ENCODE data around the gene ZNF512.

The ZNF512 gene

GRCh38 chr2:27640722-27641245, 57.9 kb downstream of the ZNF512 start:
- TF ChIP-seq CTCF (IDR thresholded peaks at IDR 0.05; ENCODE audit: low read depth, low read length): no peak
- H3K4me3 ChIP-seq (ENCODE audit: low read depth, low read length): no peak overlapping the region

GRCh38 chr2:27645197-27645596, 62.4 kb downstream of the ZNF512 start:
- H3K4me3 ChIP-seq (ENCODE audit: low read depth, low read length): no peak overlapping the region
- no peak for TF ChIP-seq CTCF (IDR thresholded peaks at IDR 0.05; ENCODE audit: low read depth, low read length)

- H3K4me3 ChIP-seq (ENCODE audit: low read depth, low read length): no peak overlapping the region
- TF ChIP-seq CTCF (IDR thresholded peaks at IDR 0.05; ENCODE audit: low read depth, low read length): no peak
These were observed 64.4 kb downstream of the ZNF512 start for GRCh38 chr2:27647289-27647688.

GRCh38 chr2:27647737-27648136, 64.9 kb downstream of the ZNF512 start:
- TF ChIP-seq CTCF (IDR thresholded peaks at IDR 0.05; ENCODE audit: low read depth, low read length): no peak
- no peak overlapping the region for H3K4me3 ChIP-seq (ENCODE audit: low read depth, low read length)

GRCh38 chr2:27651056-27651455, 68.2 kb downstream of the ZNF512 start:
- no peak overlapping the region for H3K4me3 ChIP-seq (ENCODE audit: low read depth, low read length)

GRCh38 chr2:27652341-27652740, 69.5 kb downstream of the ZNF512 start:
- H3K4me3 ChIP-seq (ENCODE audit: low read depth, low read length): no peak overlapping the region
- TF ChIP-seq CTCF (IDR thresholded peaks at IDR 0.05; ENCODE audit: low read depth, low read length): no peak

More at GRCh38 chr2:27651056-27651455, 68.2 kb downstream of the ZNF512 start:
- TF ChIP-seq CTCF (IDR thresholded peaks at IDR 0.05; ENCODE audit: low read depth, low read length): no peak

- no peak for TF ChIP-seq CTCF (IDR thresholded peaks at IDR 0.05; ENCODE audit: low read depth, low read length)
- no peak overlapping the region for H3K4me3 ChIP-seq (ENCODE audit: low read depth, low read length)
These were observed 69.9 kb downstream of the ZNF512 start for GRCh38 chr2:27652790-27653189.

Measured in WI38 (cell line).